Smooth muscle cell (in vitro differentiated cells): ENCODE measurements around the gene TAF1A. TPM values are rescaled to one million over a fixed set of nuclear protein-coding genes. Genes with fewer than 3 reads are reported as not detected.

ENCODE experiments used
- DNase-seq: peaks from one replicate; lab custom pipeline; 2025; ENCODE audit not compliant: unreplicated experiment; lab: John Stamatoyannopoulos, UW
- H2AFZ ChIP-seq: fragments of 200-600 bp; sonication (generic); 2 replicates; pipeline ENCODE4 v1.6.0; 2016; ENCODE audit warnings: antibody characterized with exemption, low read depth, mild to moderate bottlenecking
- H3F3A ChIP-seq: fragments of 200-600 bp; sonication (generic); 2 replicates; pipeline ENCODE4 v1.6.0; 2017; ENCODE audit warnings: antibody characterized with exemption, low read depth
- H3K27ac ChIP-seq: fragments of 200-600 bp; sonication (generic); 2 replicates; pipeline ENCODE4 v1.5.1; 2016; ENCODE audit warnings: low read depth, mild to moderate bottlenecking
- H3K27me3 ChIP-seq: fragments of 200-600 bp; sonication (generic); 2 replicates; pipeline ENCODE4 v1.6.1; 2016; ENCODE audit warnings: low read depth, mild to moderate bottlenecking
- H3K36me3 ChIP-seq: fragments of 200-600 bp; sonication (generic); 2 replicates; pipeline ENCODE4 v1.5.1; 2016; ENCODE audit warnings: low read depth
- H3K4me1 ChIP-seq: fragments of 200-600 bp; sonication (generic); 2 replicates; pipeline ENCODE4 v1.5.1; 2016; ENCODE audit warnings: low read depth
- H3K4me2 ChIP-seq: fragments of 200-600 bp; sonication (generic); 2 replicates; pipeline ENCODE4 v1.6.0; 2016; ENCODE audit warnings: mild to moderate bottlenecking
- H3K4me3 ChIP-seq: fragments of 200-600 bp; sonication (generic); 2 replicates; pipeline ENCODE4 v1.5.1; 2016; ENCODE audit warnings: mild to moderate bottlenecking
- H3K79me2 ChIP-seq: fragments of 200-600 bp; sonication (generic); 2 replicates; pipeline ENCODE4 v1.6.0; 2016; ENCODE audit warnings: low read depth, mild to moderate bottlenecking
- H3K9ac ChIP-seq: fragments of 200-600 bp; sonication (generic); 2 replicates; pipeline ENCODE4 v1.6.0; 2016; ENCODE audit warnings: low read depth
- H3K9me3 ChIP-seq: fragments of 200-600 bp; sonication (generic); replicated peaks from 2 replicates; pipeline ENCODE4 v1.5.1; 2016; ENCODE audit warnings: low read depth
- H4K20me1 ChIP-seq: fragments of 200-600 bp; sonication (generic); 2 replicates; pipeline ENCODE4 v1.6.0; 2016; ENCODE audit warnings: low read depth
- WGBS: methylation state at CpG from one replicate; pipeline ENCODE4 v1.1.7; 2016; ENCODE audit warnings: low lambda C conversion rate; 5-methylcytosine and 5-hydroxymethylcytosine counted together
- polyA plus RNA-seq: library from polyadenylated mRNA; unstranded; fragments of >200 nt; fragmentation: Nextera tagmentation; extraction: Ambion mirVana; gene quantifications from 2 replicates; pipeline ENCODE4 v1.2.1, GENCODE V29; 2016
- total RNA-seq: library from RNA; depleted of rRNA; stranded (reverse); fragments of >200 nt; gene quantifications from 2 replicates; pipeline ENCODE4 v1.2.3, GENCODE V29; 2014
- TF ChIP-seq, protein P1 (sequence below): fragments of 200-600 bp; sonication (generic); IDR thresholded peaks from 2 replicates; pipeline ENCODE4 v1.5.1; 2017; ENCODE audit warnings: borderline replicate concordance, mild to moderate bottlenecking, antibody characterized with exemption; ENCODE audit not compliant: insufficient read depth, poor library complexity, severe bottlenecking

TAF1A gene
- total and polyA plus RNA-seq, 2 experiments from 2014 or later: 5.1 to 7.4 TPM

DNA sequence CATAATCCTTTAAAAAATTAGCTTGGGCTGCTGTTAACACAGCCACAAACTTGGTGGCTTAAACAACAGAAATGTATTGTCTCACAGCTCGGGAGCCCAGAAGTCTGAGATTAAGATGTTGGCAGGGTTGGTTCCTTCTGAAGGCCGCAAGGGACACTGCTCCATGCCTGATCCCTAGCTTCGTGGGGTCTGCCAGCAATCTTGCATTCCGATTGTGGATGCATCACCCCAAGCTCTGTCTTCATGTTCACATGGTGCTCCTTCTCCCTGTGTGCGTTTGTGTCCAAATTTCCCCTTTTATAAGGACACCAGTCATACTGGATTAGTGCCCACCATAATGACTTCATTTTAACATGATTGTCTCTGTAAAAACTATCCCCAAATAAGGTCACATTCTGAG lies 36.9 kb downstream of the TAF1A start:
- H3K4me1 ChIP-seq: no peaks in the 10 kb centered on the region
- H3K27ac ChIP-seq: no peak overlapping the region
- TF ChIP-seq, protein P1, sequence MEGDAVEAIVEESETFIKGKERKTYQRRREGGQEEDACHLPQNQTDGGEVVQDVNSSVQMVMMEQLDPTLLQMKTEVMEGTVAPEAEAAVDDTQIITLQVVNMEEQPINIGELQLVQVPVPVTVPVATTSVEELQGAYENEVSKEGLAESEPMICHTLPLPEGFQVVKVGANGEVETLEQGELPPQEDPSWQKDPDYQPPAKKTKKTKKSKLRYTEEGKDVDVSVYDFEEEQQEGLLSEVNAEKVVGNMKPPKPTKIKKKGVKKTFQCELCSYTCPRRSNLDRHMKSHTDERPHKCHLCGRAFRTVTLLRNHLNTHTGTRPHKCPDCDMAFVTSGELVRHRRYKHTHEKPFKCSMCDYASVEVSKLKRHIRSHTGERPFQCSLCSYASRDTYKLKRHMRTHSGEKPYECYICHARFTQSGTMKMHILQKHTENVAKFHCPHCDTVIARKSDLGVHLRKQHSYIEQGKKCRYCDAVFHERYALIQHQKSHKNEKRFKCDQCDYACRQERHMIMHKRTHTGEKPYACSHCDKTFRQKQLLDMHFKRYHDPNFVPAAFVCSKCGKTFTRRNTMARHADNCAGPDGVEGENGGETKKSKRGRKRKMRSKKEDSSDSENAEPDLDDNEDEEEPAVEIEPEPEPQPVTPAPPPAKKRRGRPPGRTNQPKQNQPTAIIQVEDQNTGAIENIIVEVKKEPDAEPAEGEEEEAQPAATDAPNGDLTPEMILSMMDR: no peak
- no peaks in the 10 kb centered on the region for H3K9me3 ChIP-seq
- DNase-seq: no peak
- H3K27me3 ChIP-seq: no peaks in the 10 kb centered on the region
- H3K4me2 ChIP-seq: no peak overlapping the region
- H4K20me1 ChIP-seq: no peaks in the 10 kb centered on the region
- H3K79me2 ChIP-seq: no peaks in the 10 kb centered on the region
- H2AFZ ChIP-seq: no peak overlapping the region
- no peaks in the 10 kb centered on the region for H3K36me3 ChIP-seq
- WGBS: 87% methylated on average over 5 of the region's 5 CpGs
- H3K4me3 ChIP-seq: no peak overlapping the region
- no peak overlapping the region for H3K9ac ChIP-seq
- no peaks in the 10 kb centered on the region for H3F3A ChIP-seq

DNA sequence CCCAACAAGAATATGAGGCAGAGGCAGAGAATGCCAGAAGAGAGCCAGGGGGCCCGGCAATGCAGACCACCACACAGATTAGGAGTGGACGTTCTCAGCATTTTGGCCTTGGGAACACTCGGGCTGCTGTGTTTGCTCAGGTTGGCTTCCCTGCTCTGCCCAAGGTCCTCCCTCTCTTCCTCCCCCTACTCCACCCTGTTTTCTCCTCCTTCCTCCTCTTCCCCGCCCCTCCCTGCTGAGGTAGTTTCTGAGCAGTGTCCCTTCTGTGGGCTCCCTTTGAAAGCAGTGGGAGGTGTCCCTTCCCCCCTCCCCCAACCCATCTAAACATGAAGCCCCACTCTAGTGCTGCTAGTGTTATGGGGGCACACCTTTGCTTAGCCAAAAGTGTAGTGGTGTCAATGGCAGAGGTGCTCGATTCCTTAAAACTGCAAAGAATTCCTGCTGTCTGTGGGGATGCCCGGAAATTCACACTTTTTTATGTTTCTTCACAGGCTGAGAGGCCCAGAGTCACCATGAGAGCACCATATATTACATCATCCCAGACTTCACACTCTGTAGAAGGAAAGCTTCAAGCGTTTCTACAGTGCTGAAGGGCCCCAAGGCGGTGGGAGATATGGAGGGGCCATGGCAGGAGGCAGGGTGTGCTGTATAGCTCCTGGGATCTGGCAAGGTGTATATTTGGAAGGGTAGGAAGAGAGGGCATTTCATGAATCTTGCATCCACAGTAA lies 41.6 kb downstream of the TAF1A start, which contains the start of gene HHIPL2:
TSS of gene HHIPL2 (minus strand) at position 161 of the 728 bp plus-strand sequence. CDS start at position 101, 60 bp downstream.
- Histone ChIP-seq H3K9me3 (no peaks in the 10 kb centered on the region), H3K79me2 (no peaks in the 10 kb centered on the region), H3K27me3 (no peaks in the 10 kb centered on the region), H3K9ac (no peak within 1 kb of the TSS), H4K20me1 (no peaks in the 10 kb centered on the region), H3K27ac (peak within 1 kb of the TSS; percentile 50), H3K4me2 (peak within 1 kb of the TSS; percentile 74), H2AFZ (no peak within 1 kb of the TSS), H3F3A (peaks cover 9% of the 10 kb centered on the region), H3K36me3 (no peaks in the 10 kb centered on the region), H3K4me3 (no peak within 1 kb of the TSS), H3K4me1 (peaks cover 7% of the 10 kb centered on the region)
- 75% methylated on average over 7 of the region's 8 CpGs for WGBS
- TF ChIP-seq, protein P1: no peak
- no peak for DNase-seq

- H2AFZ ChIP-seq: no peak overlapping the region
- no peak overlapping the region for H3K9ac ChIP-seq
- H3K27me3 ChIP-seq: no peaks in the 10 kb centered on the region
- H3K36me3 ChIP-seq: no peaks in the 10 kb centered on the region
- peak overlapping the region; percentile 74 for H3K4me2 ChIP-seq
- no peaks in the 10 kb centered on the region for H4K20me1 ChIP-seq
- H3K79me2 ChIP-seq: no peaks in the 10 kb centered on the region
- TF ChIP-seq, protein P1: peak; percentile 5
- 35% methylated on average over 8 of the region's 8 CpGs for WGBS
- H3K4me1 ChIP-seq: peaks cover 7% of the 10 kb centered on the region
- H3F3A ChIP-seq: peaks cover 9% of the 10 kb centered on the region
- DNase-seq: no peak
- peak overlapping the region; percentile 37 for H3K27ac ChIP-seq
- H3K9me3 ChIP-seq: no peaks in the 10 kb centered on the region
- H3K4me3 ChIP-seq: no peak overlapping the region
Measured at GRCh38 chr1:222547260-222547614, 42.5 kb downstream of the TAF1A start.
